GM12874 (cell line): ENCODE results near the gene ISCA2.

Experiments
- TF ChIP-seq, protein P1 (sequence below): IDR thresholded peaks from 2 replicates; pipeline ENCODE4 v1.5.1; 2011; ENCODE audit warnings: low read depth, mild to moderate bottlenecking, control low read depth, low read length, moderate library complexity; ENCODE audit not compliant: insufficient read depth

ISCA2 gene

GRCh38 chr14:74474376-74474775, 19.2 kb upstream of the ISCA2 start:
- TF ChIP-seq, protein P1, sequence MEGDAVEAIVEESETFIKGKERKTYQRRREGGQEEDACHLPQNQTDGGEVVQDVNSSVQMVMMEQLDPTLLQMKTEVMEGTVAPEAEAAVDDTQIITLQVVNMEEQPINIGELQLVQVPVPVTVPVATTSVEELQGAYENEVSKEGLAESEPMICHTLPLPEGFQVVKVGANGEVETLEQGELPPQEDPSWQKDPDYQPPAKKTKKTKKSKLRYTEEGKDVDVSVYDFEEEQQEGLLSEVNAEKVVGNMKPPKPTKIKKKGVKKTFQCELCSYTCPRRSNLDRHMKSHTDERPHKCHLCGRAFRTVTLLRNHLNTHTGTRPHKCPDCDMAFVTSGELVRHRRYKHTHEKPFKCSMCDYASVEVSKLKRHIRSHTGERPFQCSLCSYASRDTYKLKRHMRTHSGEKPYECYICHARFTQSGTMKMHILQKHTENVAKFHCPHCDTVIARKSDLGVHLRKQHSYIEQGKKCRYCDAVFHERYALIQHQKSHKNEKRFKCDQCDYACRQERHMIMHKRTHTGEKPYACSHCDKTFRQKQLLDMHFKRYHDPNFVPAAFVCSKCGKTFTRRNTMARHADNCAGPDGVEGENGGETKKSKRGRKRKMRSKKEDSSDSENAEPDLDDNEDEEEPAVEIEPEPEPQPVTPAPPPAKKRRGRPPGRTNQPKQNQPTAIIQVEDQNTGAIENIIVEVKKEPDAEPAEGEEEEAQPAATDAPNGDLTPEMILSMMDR: no peak

DNA sequence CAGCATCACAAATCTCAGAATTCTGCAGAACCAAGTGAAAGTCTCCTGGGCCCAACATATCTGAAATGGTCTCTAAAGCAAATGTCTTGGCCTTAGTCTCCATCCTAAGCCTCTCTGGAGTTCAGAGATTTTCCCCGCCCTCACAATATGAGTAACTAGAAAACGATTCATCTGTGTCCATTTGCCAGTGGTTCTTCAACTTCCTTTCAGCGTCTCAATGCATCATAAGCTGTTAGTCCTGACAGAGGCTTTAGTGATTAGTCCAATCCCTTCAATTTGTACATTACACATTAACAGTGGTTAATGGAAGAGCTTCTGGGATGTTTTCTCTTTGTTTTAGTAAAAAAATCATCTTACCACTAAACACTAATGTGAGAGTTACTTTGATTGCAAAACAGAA, 17.9 kb upstream of the ISCA2 start:
- TF ChIP-seq, protein P1: no peak

DNA sequence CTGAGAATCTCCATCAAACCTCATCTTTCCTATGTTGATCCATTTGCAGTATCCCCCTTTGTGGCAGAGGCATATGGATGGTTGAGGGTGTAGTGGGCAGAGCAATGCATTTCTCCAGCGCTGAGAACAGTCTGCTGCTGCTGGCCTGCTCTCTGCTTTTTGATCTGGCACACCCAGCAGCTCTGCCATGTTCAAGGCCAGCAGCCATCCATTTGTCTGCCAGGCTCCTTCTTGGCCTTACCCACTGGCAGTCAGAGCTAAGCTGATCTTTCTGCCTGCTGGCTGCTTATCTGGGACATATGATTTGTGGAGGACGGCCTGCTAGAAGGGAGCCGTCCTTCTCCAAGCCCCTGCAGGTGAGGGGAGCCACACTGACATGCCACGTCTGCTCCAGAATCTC, 17.5 kb upstream of the ISCA2 start:
- TF ChIP-seq, protein P1: no peak

DNA sequence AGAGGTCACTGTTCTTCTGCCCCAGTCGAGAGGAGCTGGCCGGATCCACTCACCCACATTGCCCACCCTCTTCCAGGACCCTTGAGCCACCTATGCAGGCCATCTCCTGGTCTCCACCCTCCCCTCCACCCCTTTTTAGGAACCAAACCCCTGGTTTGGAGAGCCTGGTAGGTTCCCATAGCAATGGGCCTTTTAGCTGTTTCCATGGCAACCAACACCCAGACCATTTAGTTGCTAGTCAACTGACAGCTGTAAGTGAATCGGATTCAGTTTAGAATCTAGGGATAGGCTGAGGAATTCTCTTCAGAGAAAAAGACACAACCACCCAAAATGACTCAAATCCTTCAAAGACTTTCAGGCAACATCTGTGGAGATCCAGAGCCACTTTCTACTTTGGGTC, 17.0 kb upstream of the ISCA2 start:
- TF ChIP-seq, protein P1: no peak

- TF ChIP-seq, protein P1: peak; percentile 9; the same call in 1 of the 2 replicates
These were observed 14.4 kb upstream of the ISCA2 start for GRCh38 chr14:74478996-74479635.

DNA sequence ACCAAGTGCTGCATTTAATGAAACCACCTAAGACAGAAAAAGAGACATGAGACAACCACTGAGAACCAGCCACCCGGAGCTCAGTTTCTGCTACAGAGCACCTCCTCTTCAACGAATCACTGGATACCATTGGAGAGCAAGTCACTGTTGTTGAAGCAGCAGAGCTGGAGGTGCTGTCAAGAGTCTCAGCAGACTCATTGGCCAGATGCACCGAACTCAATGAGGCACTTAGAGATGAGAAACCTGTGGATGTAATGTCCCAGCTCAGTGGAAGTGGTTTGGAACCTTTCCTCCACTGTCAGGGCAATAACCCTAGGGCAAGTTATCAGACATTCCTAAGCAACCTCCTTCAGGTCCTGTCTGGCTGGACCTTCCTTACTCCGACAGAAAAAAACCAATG, 13.5 kb upstream of the ISCA2 start:
- TF ChIP-seq, protein P1: no peak

DNA sequence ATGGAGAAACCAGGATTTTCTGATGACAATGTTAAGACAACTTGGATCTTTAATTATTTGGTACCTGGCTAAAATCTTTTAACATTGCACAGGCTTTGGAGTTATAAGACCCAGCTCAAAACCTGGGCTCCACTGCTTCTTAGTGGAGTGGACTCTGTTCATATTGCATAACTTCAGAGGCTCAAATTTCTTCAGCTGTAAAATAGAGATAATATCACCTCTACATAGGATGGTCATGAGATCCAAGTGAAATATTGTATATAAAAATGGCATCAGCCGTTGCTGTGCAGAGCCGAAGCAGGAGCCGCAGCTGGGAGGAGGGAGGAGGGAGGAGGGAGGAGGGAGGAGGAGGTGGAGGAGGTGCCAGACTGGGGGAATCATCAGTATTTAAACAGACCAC, 11.0 kb upstream of the ISCA2 start:
- TF ChIP-seq, protein P1: no peak
